GM23338 (cell line): Measurements from ENCODE around the gene PDXK. TPM values are rescaled to one million over a fixed set of nuclear protein-coding genes. Genes with fewer than 3 reads are reported as not detected.
A peak's percentile ranks its signal among the peaks of the same experiment; 100 is the strongest.

Experiments
- ATAC-seq: fragments of 200-7000 bp; cut with Tn5 transposase; 3 replicates; pipeline ENCODE4 v1.9.1; 2020
- DNase-seq: peaks from one replicate; pipeline ENCODE4 v3.0.0-alpha.2; 2015; ENCODE audit warnings: low spot score
- H2AFZ ChIP-seq: fragments of 200-600 bp; sonication (generic); 2 replicates; pipeline ENCODE4 v1.8.0; 2016; ENCODE audit warnings: antibody characterized with exemption, mild to moderate bottlenecking, moderate library complexity
- H3F3A ChIP-seq: fragments of 200-600 bp; sonication (generic); replicated peaks from 2 replicates; pipeline ENCODE4 v1.8.0; 2017; ENCODE audit warnings: antibody characterized with exemption, mixed run types, low read depth
- H3K27ac ChIP-seq: fragments of 200-600 bp; sonication (generic); 2 replicates; pipeline ENCODE4 v1.6.1; 2016; ENCODE audit warnings: low read depth
- H3K27me3 ChIP-seq: fragments of 200-600 bp; sonication (generic); 2 replicates; pipeline ENCODE4 v1.8.0; 2016; ENCODE audit warnings: mild to moderate bottlenecking, mixed run types, moderate library complexity; ENCODE audit not compliant: insufficient read depth
- H3K36me3 ChIP-seq: fragments of 200-600 bp; sonication (generic); 2 replicates; pipeline ENCODE4 v1.8.0; 2016; ENCODE audit warnings: mild to moderate bottlenecking; ENCODE audit not compliant: insufficient read depth
- H3K4me1 ChIP-seq: fragments of 200-600 bp; sonication (generic); 2 replicates; pipeline ENCODE4 v1.8.0; 2016; ENCODE audit warnings: mild to moderate bottlenecking, moderate library complexity; ENCODE audit not compliant: insufficient read depth
- H3K4me2 ChIP-seq: fragments of 200-600 bp; sonication (generic); 2 replicates; pipeline ENCODE4 v1.7.1; 2017; ENCODE audit warnings: mixed run types
- H3K4me3 ChIP-seq: fragments of 200-600 bp; sonication (generic); 2 replicates; pipeline ENCODE4 v1.6.1; 2016; ENCODE audit warnings: mixed run types
- H3K79me2 ChIP-seq: fragments of 200-600 bp; sonication (generic); replicated peaks from 2 replicates; pipeline ENCODE4 v1.8.0; 2017; ENCODE audit warnings: mild to moderate bottlenecking; ENCODE audit not compliant: insufficient read depth
- H3K9me2 ChIP-seq: fragments of 200-600 bp; sonication (generic); 2 replicates; pipeline ENCODE4 v1.8.0; 2017; ENCODE audit not compliant: insufficient read depth
- H4K20me1 ChIP-seq: fragments of 200-600 bp; sonication (generic); replicated peaks from 2 replicates; pipeline ENCODE4 v1.8.0; 2017; ENCODE audit warnings: mild to moderate bottlenecking; ENCODE audit not compliant: insufficient read depth
- H3K27ac Mint-ChIP-seq: 2 replicates; pipeline ENCODE4 v1.8.0; 2020; ENCODE audit warnings: inconsistent platforms, mild to moderate bottlenecking, moderate library complexity, mixed read lengths
- H3K27me3 Mint-ChIP-seq: 3 replicates; pipeline ENCODE4 v1.8.0; 2022; ENCODE audit warnings: low read depth, mild to moderate bottlenecking, moderate library complexity, mixed read lengths, inconsistent platforms; ENCODE audit not compliant: insufficient read depth, poor library complexity
- H3K36me3 Mint-ChIP-seq: 3 replicates; pipeline ENCODE4 v1.8.0; 2021; ENCODE audit warnings: low read depth, mild to moderate bottlenecking, inconsistent platforms, moderate library complexity, mixed read lengths
- H3K4me1 Mint-ChIP-seq: 3 replicates; pipeline ENCODE4 v1.8.0; 2020; ENCODE audit warnings: mild to moderate bottlenecking, inconsistent platforms, mixed read lengths
- H3K4me3 Mint-ChIP-seq: 3 replicates; pipeline ENCODE4 v1.8.0; 2021; ENCODE audit warnings: moderate library complexity, mild to moderate bottlenecking, inconsistent platforms, mixed read lengths
- H3K9me3 Mint-ChIP-seq: 3 replicates; pipeline ENCODE4 v1.8.0; 2020; ENCODE audit warnings: moderate library complexity, mild to moderate bottlenecking, inconsistent platforms, mixed read lengths
- EZH2 ChIP-seq: fragments of 200-600 bp; sonication (generic); IDR thresholded peaks from one replicate; pipeline ENCODE4 v1.8.0; 2017; ENCODE audit warnings: antibody characterized with exemption, mild to moderate bottlenecking, low read depth; ENCODE audit not compliant: unreplicated experiment
- EZH2phosphoT487 ChIP-seq: fragments of 200-600 bp; sonication (generic); IDR thresholded peaks from one replicate; pipeline ENCODE4 v1.8.1; 2018; ENCODE audit warnings: antibody characterized with exemption; ENCODE audit not compliant: unreplicated experiment
- JUNB ChIP-seq: IDR thresholded peaks from one replicate; pipeline ENCODE4 v1.6.1; 2016; ENCODE audit warnings: antibody characterized with exemption; ENCODE audit not compliant: unreplicated experiment
- STAT1 ChIP-seq: IDR thresholded peaks from one replicate; pipeline ENCODE4 v1.6.1; 2016; ENCODE audit warnings: antibody characterized with exemption; ENCODE audit not compliant: unreplicated experiment
- ZNF114 ChIP-seq: fragments of 250-450 bp; sonication (Bioruptor Pico); IDR thresholded peaks from 2 replicates; pipeline ENCODE4 v1.5.0; 2020; ENCODE audit warnings: mild to moderate bottlenecking, moderate library complexity
- ZNF331 ChIP-seq: fragments of 250-450 bp; sonication (Bioruptor Pico); IDR thresholded peaks from 2 replicates; pipeline ENCODE4 v1.5.0; 2020; ENCODE audit warnings: low read depth, mild to moderate bottlenecking, moderate library complexity
- polyA plus RNA-seq: library from polyadenylated mRNA; unstranded; fragments of >200 nt; fragmentation: Nextera tagmentation; extraction: Ambion mirVana; gene quantifications from 2 replicates; pipeline ENCODE4 v1.2.1, GENCODE V29; 2016
- total RNA-seq: library from RNA; depleted of rRNA; stranded (reverse); fragments of >200 nt; shearing (Covaris generic); gene quantifications from 2 replicates; pipeline ENCODE4 v1.2.3, GENCODE V29; 2014
- TF ChIP-seq, protein P1 (sequence below), 2 experiments: fragments of 200-600 bp in 1 of 2; sonication (generic) in 1 of 2; conservative IDR thresholded peaks; 2 replicates each; pipeline versions ENCODE4 v1.5.1 to v1.6.1; 2016 to 2017; ENCODE audit warnings: antibody characterized with exemption in 2 of 2, low read depth in 2 of 2, mild to moderate bottlenecking in 2 of 2, moderate library complexity in 1 of 2
- TF ChIP-seq, protein P2 (sequence below): fragments of 250-450 bp; sonication (Bioruptor Pico); IDR thresholded peaks from 2 replicates; pipeline ENCODE4 v1.5.0; 2020; ENCODE audit warnings: mild to moderate bottlenecking, moderate library complexity

PDXK gene
- total and polyA plus RNA-seq, 2 experiments from 2014 or later = 53.2 to 66.3 TPM

DNA sequence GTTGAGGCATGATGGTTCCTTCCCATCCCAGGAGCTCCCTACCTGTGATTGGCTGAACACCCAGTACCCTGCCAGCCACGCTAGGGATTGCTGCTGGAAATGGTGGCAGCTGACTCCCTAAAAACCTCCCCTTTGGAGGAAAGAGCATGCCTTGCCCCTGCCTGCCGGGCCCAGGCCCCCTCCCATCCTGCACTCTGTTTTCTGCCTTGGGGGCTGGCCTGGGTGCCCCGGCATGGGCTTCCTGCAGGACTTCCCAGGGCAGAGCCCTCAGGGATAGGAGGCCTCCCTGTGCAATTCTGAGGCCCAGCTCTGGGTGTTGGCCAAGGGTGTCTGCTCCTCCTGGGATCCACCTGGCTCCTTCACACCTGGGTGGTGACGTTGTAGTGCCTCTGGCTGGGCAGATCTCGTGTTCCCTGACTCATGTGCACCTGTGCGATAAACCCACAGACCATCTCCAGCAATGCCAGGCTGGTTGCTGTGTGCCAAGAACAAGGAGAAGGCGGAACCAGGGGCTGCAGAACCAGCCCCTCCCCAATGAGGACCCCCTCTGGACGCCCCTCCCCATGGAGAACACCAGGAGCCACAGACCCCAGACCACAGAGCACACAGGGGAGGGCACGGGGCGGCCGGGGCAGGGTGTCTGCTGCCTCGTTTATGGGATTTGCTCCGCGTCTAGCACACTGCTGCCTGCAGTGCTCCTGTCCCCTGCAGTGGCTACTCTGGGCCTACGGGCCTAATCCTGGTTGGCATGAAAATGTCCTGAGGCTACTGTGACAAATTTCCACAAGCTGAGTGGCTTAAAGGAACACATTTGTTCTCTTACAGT is 43.6 kb downstream of the PDXK start (continued):
- TF ChIP-seq, protein P1, sequence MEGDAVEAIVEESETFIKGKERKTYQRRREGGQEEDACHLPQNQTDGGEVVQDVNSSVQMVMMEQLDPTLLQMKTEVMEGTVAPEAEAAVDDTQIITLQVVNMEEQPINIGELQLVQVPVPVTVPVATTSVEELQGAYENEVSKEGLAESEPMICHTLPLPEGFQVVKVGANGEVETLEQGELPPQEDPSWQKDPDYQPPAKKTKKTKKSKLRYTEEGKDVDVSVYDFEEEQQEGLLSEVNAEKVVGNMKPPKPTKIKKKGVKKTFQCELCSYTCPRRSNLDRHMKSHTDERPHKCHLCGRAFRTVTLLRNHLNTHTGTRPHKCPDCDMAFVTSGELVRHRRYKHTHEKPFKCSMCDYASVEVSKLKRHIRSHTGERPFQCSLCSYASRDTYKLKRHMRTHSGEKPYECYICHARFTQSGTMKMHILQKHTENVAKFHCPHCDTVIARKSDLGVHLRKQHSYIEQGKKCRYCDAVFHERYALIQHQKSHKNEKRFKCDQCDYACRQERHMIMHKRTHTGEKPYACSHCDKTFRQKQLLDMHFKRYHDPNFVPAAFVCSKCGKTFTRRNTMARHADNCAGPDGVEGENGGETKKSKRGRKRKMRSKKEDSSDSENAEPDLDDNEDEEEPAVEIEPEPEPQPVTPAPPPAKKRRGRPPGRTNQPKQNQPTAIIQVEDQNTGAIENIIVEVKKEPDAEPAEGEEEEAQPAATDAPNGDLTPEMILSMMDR (conservative IDR thresholded peaks at IDR 0.05; ENCODE audit: low read depth in 2 of 2) = no peak
- no peak for TF ChIP-seq JUNB

DNA sequence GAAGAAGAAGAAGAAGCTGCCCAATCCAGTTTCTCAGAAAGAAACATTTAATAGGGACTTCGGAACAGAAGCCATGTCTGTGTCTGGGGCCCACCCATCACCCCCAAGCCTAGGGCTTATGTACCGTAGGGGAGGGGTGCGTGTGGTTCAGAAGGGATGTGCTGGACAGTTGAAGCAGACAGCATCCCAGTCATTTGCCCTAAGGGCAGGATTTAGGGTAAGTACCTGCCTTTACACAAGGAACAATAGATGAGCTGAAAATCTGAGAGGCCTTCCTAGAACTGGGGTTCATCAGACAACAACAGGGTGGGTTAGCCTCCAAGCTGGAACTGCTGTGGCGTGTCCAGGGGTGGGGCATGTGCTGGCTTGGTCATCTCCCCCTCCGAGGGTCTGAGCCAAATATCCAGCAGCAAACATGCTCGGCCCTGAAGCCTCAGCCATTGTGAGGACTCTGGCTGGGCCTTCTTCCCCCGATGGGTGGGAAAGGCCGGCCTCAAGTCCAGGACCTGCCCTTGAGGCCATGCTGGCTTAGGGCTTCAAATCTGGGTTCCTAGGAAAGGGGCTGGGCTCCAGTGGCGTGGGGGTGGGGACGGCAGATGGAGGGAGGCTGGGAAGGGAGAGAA is 45.1 kb downstream of the PDXK start:
- peaks cover 20% of the 10 kb centered on the region for H3K4me1 Mint-ChIP-seq
- H2AFZ ChIP-seq = no peak overlapping the region
- no peaks in the 10 kb centered on the region for H3K36me3 ChIP-seq
- no peaks in the 10 kb centered on the region for H3K27me3 ChIP-seq
- no peak for ATAC-seq
- no peak overlapping the region for H3K27ac ChIP-seq
- peaks cover 19% of the 10 kb centered on the region for H3K36me3 Mint-ChIP-seq
- H3K9me3 Mint-ChIP-seq = no peaks in the 10 kb centered on the region
- TF ChIP-seq ZNF114 (CRISPR knock-in tag) (no peak), ZNF331 (CRISPR knock-in tag) (no peak)
- H3K4me1 ChIP-seq = peaks cover 5% of the 10 kb centered on the region; the same call in 1 of the 2 replicates
- no peak for DNase-seq
- no peak overlapping the region for H3K4me3 Mint-ChIP-seq
- H3K9me2 ChIP-seq = no peaks in the 10 kb centered on the region
- no peaks in the 10 kb centered on the region for H3F3A ChIP-seq
- H3K79me2 ChIP-seq = no peaks in the 10 kb centered on the region
- H3K27me3 Mint-ChIP-seq = peaks cover 6% of the 10 kb centered on the region
- no peak overlapping the region for H3K4me3 ChIP-seq
- H3K27ac Mint-ChIP-seq = no peak overlapping the region
- no peak overlapping the region for H3K4me2 ChIP-seq
- H4K20me1 ChIP-seq = no peaks in the 10 kb centered on the region

DNA sequence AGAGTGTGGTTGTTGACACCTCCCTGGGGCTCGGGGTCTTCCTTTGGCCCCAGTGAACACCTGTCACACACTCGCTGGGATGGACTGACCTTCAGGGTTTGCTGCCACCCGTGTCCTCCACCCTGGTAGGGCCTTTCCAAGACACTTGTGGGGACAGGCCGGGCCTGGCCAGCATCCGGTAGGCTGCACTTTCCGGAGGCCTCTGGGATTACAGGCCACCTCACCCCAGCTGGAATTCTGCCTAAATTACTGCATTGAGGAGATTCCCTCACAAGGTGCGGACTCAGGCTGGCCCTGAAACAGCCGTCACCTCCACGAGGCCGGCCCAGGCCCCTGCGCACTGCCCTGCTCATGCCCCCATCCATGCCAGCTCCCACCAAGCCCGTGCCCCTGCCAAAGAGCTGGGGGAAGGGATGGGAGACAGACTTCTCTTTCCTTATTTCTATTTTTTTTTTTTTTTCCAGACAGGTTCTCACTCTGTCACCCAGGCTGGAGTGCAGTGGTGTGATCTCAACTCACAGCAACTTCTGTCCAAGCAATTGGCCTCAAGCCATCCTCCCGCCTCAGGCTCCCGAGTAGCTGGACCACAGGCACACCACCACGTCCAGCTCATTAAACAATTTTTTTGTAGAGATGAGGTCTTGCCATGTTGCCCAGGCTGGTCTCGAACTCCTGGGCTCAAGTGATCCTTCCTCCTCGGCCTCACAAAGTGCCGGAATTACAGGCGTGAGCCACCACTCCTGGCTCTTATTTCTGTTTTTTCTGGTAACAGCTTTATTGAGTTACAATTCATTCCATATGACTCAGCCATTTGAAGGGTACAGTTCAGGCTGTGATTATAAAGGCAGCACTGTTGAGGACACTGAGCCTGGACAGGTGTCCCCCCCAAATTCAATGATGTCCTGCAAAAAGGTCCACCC is 45.9 kb downstream of the PDXK start:
- H2AFZ ChIP-seq = no peak overlapping the region
- no peak overlapping the region for H3K4me3 ChIP-seq
- no peak overlapping the region for H3K27ac ChIP-seq
- Mint-ChIP-seq H3K36me3 (peaks cover 19% of the 10 kb centered on the region), H3K27me3 (peaks cover 6% of the 10 kb centered on the region), H3K4me3 (no peak overlapping the region), H3K27ac (peak overlapping the region; percentile 56; the same call in 1 of the 2 replicates), H3K4me1 (peaks cover 22% of the 10 kb centered on the region), H3K9me3 (no peaks in the 10 kb centered on the region)
- no peaks in the 10 kb centered on the region for H3F3A ChIP-seq
- H4K20me1 ChIP-seq = no peaks in the 10 kb centered on the region
- H3K36me3 ChIP-seq = no peaks in the 10 kb centered on the region
- ATAC-seq (no peak), DNase-seq (no peak)
- no peak overlapping the region for H3K4me2 ChIP-seq
- no peaks in the 10 kb centered on the region for H3K27me3 ChIP-seq
- H3K4me1 ChIP-seq = peaks cover 5% of the 10 kb centered on the region; the same call in 1 of the 2 replicates
- H3K79me2 ChIP-seq = no peaks in the 10 kb centered on the region
- H3K9me2 ChIP-seq = no peaks in the 10 kb centered on the region
- TF ChIP-seq EZH2phosphoT487 (no peak), STAT1 (no peak), EZH2 (no peak), ZNF331 (CRISPR knock-in tag) (no peak), ZNF114 (CRISPR knock-in tag) (no peak)
- TF ChIP-seq, protein P2, sequence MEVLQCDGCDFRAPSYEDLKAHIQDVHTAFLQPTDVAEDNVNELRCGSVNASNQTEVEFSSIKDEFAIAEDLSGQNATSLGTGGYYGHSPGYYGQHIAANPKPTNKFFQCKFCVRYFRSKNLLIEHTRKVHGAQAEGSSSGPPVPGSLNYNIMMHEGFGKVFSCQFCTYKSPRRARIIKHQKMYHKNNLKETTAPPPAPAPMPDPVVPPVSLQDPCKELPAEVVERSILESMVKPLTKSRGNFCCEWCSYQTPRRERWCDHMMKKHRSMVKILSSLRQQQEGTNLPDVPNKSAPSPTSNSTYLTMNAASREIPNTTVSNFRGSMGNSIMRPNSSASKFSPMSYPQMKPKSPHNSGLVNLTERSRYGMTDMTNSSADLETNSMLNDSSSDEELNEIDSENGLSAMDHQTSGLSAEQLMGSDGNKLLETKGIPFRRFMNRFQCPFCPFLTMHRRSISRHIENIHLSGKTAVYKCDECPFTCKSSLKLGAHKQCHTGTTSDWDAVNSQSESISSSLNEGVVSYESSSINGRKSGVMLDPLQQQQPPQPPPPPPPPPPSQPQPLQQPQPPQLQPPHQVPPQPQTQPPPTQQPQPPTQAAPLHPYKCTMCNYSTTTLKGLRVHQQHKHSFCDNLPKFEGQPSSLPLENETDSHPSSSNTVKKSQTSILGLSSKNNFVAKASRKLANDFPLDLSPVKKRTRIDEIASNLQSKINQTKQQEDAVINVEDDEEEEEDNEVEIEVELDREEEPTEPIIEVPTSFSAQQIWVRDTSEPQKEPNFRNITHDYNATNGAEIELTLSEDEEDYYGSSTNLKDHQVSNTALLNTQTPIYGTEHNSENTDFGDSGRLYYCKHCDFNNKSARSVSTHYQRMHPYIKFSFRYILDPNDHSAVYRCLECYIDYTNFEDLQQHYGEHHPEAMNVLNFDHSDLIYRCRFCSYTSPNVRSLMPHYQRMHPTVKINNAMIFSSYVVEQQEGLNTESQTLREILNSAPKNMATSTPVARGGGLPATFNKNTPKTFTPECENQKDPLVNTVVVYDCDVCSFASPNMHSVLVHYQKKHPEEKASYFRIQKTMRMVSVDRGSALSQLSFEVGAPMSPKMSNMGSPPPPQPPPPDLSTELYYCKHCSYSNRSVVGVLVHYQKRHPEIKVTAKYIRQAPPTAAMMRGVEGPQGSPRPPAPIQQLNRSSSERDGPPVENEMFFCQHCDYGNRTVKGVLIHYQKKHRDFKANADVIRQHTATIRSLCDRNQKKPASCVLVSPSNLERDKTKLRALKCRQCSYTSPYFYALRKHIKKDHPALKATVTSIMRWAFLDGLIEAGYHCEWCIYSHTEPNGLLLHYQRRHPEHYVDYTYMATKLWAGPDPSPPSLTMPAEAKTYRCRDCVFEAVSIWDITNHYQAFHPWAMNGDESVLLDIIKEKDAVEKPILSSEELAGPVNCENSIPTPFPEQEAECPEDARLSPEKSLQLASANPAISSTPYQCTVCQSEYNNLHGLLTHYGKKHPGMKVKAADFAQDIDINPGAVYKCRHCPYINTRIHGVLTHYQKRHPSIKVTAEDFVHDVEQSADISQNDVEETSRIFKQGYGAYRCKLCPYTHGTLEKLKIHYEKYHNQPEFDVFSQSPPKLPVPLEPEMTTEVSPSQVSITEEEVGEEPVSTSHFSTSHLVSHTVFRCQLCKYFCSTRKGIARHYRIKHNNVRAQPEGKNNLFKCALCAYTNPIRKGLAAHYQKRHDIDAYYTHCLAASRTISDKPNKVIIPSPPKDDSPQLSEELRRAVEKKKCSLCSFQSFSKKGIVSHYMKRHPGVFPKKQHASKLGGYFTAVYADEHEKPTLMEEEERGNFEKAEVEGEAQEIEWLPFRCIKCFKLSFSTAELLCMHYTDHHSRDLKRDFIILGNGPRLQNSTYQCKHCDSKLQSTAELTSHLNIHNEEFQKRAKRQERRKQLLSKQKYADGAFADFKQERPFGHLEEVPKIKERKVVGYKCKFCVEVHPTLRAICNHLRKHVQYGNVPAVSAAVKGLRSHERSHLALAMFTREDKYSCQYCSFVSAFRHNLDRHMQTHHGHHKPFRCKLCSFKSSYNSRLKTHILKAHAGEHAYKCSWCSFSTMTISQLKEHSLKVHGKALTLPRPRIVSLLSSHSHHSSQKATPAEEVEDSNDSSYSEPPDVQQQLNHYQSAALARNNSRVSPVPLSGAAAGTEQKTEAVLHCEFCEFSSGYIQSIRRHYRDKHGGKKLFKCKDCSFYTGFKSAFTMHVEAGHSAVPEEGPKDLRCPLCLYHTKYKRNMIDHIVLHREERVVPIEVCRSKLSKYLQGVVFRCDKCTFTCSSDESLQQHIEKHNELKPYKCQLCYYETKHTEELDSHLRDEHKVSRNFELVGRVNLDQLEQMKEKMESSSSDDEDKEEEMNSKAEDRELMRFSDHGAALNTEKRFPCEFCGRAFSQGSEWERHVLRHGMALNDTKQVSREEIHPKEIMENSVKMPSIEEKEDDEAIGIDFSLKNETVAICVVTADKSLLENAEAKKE = no peak
